Erythroblast (primary cell): ENCODE results near the gene YIF1B.
A peak's percentile ranks its signal among the peaks of the same experiment; 100 is the strongest.

Experiments
- GATA1 ChIP-seq: IDR thresholded peaks from 2 replicates; pipeline ENCODE4 v1.6.1; 2011; ENCODE audit warnings: low read depth, mild to moderate bottlenecking, control low read depth, low read length, moderate library complexity
- POLR2A ChIP-seq: IDR thresholded peaks from 2 replicates; pipeline ENCODE4 v1.6.1; 2011; ENCODE audit warnings: mild to moderate bottlenecking, low read length

DNA sequence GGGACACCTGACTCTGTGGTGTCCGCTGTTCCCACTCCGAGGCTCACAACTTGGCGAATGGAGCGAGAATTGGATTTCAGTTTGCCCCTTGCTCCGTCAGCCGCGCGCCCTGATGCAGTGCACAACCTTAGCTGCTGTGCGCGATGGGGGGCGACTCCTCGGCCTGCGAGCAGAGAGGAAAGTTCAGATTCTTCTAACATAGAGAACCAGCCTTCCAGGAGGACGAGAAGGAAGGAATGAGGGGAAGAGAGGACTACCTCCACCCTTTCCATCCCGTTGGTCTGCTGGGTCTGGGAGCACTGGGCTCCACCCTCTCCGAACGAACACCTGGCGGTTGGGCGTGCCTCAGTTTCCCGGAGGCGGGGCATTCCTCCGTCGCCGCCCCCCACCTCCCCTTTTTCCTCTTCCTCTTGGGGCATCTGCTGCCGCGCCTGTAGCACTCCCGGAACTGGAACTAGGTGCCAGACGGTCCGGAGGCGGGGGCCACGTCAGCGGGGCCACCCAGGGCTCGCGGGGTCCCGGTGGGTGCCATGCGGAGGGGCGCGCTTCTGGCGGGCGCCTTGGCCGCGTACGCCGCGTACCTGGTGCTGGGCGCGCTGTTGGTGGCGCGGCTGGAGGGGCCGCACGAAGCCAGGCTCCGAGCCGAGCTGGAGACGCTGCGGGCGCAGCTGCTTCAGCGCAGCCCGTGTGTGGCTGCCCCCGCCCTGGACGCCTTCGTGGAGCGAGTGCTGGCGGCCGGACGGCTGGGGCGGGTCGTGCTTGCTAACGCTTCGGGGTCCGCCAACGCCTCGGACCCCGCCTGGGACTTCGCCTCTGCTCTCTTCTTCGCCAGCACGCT, 3.9 kb upstream of the YIF1B start, which contains the start of gene KCNK6:
- TF ChIP-seq POLR2A (peak; percentile 47), GATA1 (no peak)
